ENCODE measurements around the gene ZBTB40. TPM values are rescaled to one million over a fixed set of nuclear protein-coding genes. Genes with fewer than 3 reads are reported as not detected.

The ZBTB40 gene
- total RNA-seq, result 18.2 and 23.1 TPM in 2 replicates

GRCh38 chr1:22451702-22452480 is at the start of gene ZBTB40:
Gene ZBTB40, plus strand, starts transcription at chr1:22451851. Its CDS starts 38,098 bp downstream, at chr1:22489949.

GRCh38 chr1:22562584-22563583 is 111.2 kb downstream of the ZBTB40 start, which contains the start of gene EPHA8:
Gene EPHA8, plus strand, starts transcription at chr1:22563489. Its CDS starts 147 bp downstream, at chr1:22563636.

Other genes starting within 250 kb of the ZBTB40 start
- not detected in 2 replicates for gene EPHA8, start 111.6 kb downstream of the ZBTB40 start, total RNA-seq
- not detected in 2 replicates for gene C1QA, start 184.8 kb downstream of the ZBTB40 start, total RNA-seq
- not detected in 2 replicates for gene C1QC, start 191.8 kb downstream of the ZBTB40 start, total RNA-seq
- gene C1QB, start 201.4 kb downstream of the ZBTB40 start, total RNA-seq, result not detected in 2 replicates